Stomach (tissue), 4 donors: ENCODE data around the gene SPINT2.

ENCODE experiments used
- EP300 ChIP-seq: sonication (generic); formaldehyde crosslinking; IDR thresholded peaks from one replicate; pipeline ENCODE4 v1.6.1; 2017; ENCODE audit warnings: antibody characterized with exemption
- POLR2A ChIP-seq, 4 donors: fragments of 450-650 bp; IDR thresholded peaks; one replicate each; pipeline ENCODE4 v1.6.1; 2016; ENCODE audit warnings: antibody characterized with exemption in 4 of 4, control low read depth in 2 of 4, mild to moderate bottlenecking in 1 of 4, moderate library complexity in 1 of 4
- POLR2AphosphoS5 ChIP-seq, 3 donors: sonication (generic); formaldehyde crosslinking; IDR thresholded peaks; one replicate each; pipeline ENCODE4 v1.6.1; 2016; ENCODE audit warnings: antibody characterized with exemption in 3 of 3
- TF ChIP-seq, protein P1 (sequence below), 7 experiments: fragments of 450-650 bp in 4 of 7; fragments of 200-600 bp in 3 of 7; sonication (generic) in 3 of 7; IDR thresholded peaks; one replicate each; pipeline ENCODE4 v1.5.1; 2016 to 2019; ENCODE audit warnings: antibody characterized with exemption in 7 of 7, control low read depth in 2 of 7, mild to moderate bottlenecking in 1 of 7

DNA sequence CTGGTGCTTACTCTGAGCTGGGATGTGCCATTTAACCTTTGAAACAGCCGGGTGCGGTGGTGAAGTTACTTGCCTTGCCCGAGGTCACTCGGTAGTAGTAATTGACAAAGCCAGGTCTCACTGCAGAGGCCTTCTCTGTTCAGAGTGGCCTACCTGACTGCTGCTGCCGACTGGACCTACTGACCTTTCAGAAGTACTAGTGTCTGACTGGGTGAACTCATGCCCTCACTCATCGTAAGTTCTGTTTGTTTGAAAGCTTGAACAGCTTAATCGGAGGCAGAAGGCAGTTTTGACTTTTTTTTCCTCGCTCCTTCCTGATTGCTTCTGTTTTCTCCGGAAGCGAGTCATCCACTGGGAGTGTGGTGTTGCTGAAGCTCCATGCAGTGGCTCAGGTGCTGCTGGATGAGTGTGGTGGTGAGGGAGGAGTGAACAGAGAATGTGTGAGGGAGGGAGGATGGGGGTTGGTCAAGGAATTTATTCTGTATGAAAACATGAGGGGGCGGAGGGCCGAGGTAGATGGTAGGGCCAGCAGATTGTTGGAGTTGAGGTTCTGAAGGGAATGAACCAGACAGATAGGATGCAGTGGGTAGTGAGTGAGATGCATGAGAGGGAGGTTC, 2.7 kb downstream of the SPINT2 start:
- TF ChIP-seq POLR2AphosphoS5 (IDR thresholded peaks at IDR 0.05), result peak in 1 of 3 donors; percentile 10
- TF ChIP-seq POLR2A (IDR thresholded peaks at IDR 0.05), result no peak
- no peak for TF ChIP-seq EP300
- TF ChIP-seq, protein P1, sequence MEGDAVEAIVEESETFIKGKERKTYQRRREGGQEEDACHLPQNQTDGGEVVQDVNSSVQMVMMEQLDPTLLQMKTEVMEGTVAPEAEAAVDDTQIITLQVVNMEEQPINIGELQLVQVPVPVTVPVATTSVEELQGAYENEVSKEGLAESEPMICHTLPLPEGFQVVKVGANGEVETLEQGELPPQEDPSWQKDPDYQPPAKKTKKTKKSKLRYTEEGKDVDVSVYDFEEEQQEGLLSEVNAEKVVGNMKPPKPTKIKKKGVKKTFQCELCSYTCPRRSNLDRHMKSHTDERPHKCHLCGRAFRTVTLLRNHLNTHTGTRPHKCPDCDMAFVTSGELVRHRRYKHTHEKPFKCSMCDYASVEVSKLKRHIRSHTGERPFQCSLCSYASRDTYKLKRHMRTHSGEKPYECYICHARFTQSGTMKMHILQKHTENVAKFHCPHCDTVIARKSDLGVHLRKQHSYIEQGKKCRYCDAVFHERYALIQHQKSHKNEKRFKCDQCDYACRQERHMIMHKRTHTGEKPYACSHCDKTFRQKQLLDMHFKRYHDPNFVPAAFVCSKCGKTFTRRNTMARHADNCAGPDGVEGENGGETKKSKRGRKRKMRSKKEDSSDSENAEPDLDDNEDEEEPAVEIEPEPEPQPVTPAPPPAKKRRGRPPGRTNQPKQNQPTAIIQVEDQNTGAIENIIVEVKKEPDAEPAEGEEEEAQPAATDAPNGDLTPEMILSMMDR (IDR thresholded peaks at IDR 0.05), result no peak
